Measurements from ENCODE around the gene TRIM8. TPM values are rescaled to one million over a fixed set of nuclear protein-coding genes. Genes with fewer than 3 reads are reported as not detected.

TRIM8 gene
- total and polyA plus RNA-seq, 2 donors (not counting 3 experiments of a cell fraction or from before 2014, with no cell fraction given), result 74.1 to 114 TPM

DNA sequence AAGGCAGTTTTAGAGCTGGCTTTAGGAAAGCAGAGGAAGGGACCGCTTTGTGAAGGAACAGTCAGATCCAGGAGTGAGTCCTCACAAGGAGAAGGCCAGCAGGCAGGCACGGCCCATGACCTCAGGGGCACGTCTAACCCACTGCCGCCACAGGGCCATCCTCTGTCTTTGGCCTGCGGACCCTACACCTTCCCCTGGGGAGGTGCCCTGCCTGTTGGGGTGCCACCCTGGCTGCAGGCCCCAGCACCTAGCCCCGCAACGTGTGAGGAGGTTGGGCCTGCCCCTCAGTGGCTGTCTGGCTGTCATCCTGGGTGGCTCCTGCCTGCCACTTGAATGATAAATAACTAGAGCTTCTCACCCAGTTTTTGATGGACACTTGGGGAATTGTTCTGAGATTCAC is 31.0 kb upstream of the TRIM8 start:
- Histone ChIP-seq H3K36me3 (ENCODE audit: control insufficient read depth in 2 of 2, extremely low read depth in 1 of 2, insufficient read depth in 2 of 2, low read length in 2 of 2) (peaks cover 0 to 6% of the 10 kb centered on the region in 2 experiments), H3K9me1 (replicated peaks; ENCODE audit: control insufficient read depth, extremely low read depth, insufficient read depth, low read length) (no peaks in the 10 kb centered on the region), H3K79me2 (ENCODE audit: control insufficient read depth, insufficient read depth, low read length) (no peaks in the 10 kb centered on the region), H3K4me3 (replicated peaks in 1 of 3; ENCODE audit: insufficient read depth in 1 of 3, low read depth in 1 of 3, low read length in 3 of 3) (no peak overlapping the region), H3K27me3 (ENCODE audit: control insufficient read depth in 2 of 2, insufficient read depth in 2 of 2, low read length in 2 of 2) (no peaks in the 10 kb centered on the region), H3K9ac (replicated peaks; ENCODE audit: extremely low read depth, insufficient read depth, low read length) (no peak overlapping the region), H3K27ac (ENCODE audit: insufficient read depth, low read depth, low read length) (peak overlapping the region; percentile 68), H3K9me3 (replicated peaks; ENCODE audit: control insufficient read depth, insufficient read depth, low read length) (no peaks in the 10 kb centered on the region), H4K20me1 (replicated peaks; ENCODE audit: control insufficient read depth, extremely low read depth, insufficient read depth, low read length) (no peaks in the 10 kb centered on the region), H2AFZ (ENCODE audit: low read depth, low read length) (no peak overlapping the region), H3K4me1 (ENCODE audit: control insufficient read depth, extremely low read depth, insufficient read depth, low read length) (peaks cover 46% of the 10 kb centered on the region), H3K4me2 (ENCODE audit: insufficient read depth, low read length) (no peak overlapping the region)
- DNase-seq (ENCODE audit: low read depth, low spot score), result no peak
- no peak for FAIRE-seq
- BruUV-seq (replicated peaks), result no TSS peak
- dilution Hi-C loops (cut with MboI; ENCODE audit: extremely low pct_ligation_motif_present, low sequenced_read_pairs), result no loop called here
- CTCF ChIA-PET, result interaction anchor here (0.7 to 8.9 kb wide), 7 partner anchors 8 to 57 kb away, joined by 3 to 56 read pairs (median 6); no protein-coding TSS in a partner anchor
- POLR2A ChIA-PET, result no interaction called here
- intact Hi-C loops (cut with micrococcal nuclease), result no loop called here
- no peak for TF ChIP-seq EZH2 (IDR thresholded peaks at IDR 0.05; ENCODE audit: borderline replicate concordance, low read depth, low read length, severe bottlenecking)
- TF ChIP-seq, protein P1, sequence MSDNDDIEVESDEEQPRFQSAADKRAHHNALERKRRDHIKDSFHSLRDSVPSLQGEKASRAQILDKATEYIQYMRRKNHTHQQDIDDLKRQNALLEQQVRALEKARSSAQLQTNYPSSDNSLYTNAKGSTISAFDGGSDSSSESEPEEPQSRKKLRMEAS (IDR thresholded peaks at IDR 0.05; ENCODE audit: insufficient read depth, insufficient read length), result no peak
- TF ChIP-seq, protein P2, sequence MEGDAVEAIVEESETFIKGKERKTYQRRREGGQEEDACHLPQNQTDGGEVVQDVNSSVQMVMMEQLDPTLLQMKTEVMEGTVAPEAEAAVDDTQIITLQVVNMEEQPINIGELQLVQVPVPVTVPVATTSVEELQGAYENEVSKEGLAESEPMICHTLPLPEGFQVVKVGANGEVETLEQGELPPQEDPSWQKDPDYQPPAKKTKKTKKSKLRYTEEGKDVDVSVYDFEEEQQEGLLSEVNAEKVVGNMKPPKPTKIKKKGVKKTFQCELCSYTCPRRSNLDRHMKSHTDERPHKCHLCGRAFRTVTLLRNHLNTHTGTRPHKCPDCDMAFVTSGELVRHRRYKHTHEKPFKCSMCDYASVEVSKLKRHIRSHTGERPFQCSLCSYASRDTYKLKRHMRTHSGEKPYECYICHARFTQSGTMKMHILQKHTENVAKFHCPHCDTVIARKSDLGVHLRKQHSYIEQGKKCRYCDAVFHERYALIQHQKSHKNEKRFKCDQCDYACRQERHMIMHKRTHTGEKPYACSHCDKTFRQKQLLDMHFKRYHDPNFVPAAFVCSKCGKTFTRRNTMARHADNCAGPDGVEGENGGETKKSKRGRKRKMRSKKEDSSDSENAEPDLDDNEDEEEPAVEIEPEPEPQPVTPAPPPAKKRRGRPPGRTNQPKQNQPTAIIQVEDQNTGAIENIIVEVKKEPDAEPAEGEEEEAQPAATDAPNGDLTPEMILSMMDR (IDR thresholded peaks at IDR 0.05; ENCODE audit: extremely low read depth in 1 of 2, insufficient read depth in 1 of 2, low read depth in 1 of 2, low read length in 2 of 2), result no peak
- no peak for TF ChIP-seq GATA2 (IDR thresholded peaks at IDR 0.05; ENCODE audit: insufficient read depth, insufficient read length, low read depth, low read length)
- no peak for TF ChIP-seq POLR2A (IDR thresholded peaks at IDR 0.05; ENCODE audit: low read depth, low read length)
- TF ChIP-seq FOS (IDR thresholded peaks at IDR 0.05; ENCODE audit: borderline replicate concordance, insufficient read depth, low read length), result no peak
- TF ChIP-seq MYC (IDR thresholded peaks at IDR 0.05; ENCODE audit: low read depth, low read length), result no peak
- no peak for TF ChIP-seq POLR2AphosphoS5 (IDR thresholded peaks at IDR 0.05; ENCODE audit: insufficient read depth, low read depth, low read length)
- TF ChIP-seq JUN (IDR thresholded peaks at IDR 0.05; ENCODE audit: borderline replicate concordance, insufficient read depth, insufficient read length, low read depth), result no peak

Measured in endothelial cell of umbilical vein (primary cell).